ENCODE data around the gene COL21A1. TPM values are rescaled to one million over a fixed set of nuclear protein-coding genes. Genes with fewer than 3 reads are reported as not detected.
"Not testable (repeated sequence)": the region's sequence is repeated elsewhere in the genome, so short reads cannot be mapped to it uniquely, and the experiment has no call there.

Gene COL21A1
- total and polyA plus RNA-seq, 11 donors = 21.7 to 110 (median 49.1) TPM

- H3K9me3 ChIP-seq = peaks cover 0 to 34% (median 5%) of the 10 kb centered on the region in 12 donors
- TF ChIP-seq CTCF (IDR thresholded peaks at IDR 0.05) = no peak
- no peak for TF ChIP-seq POLR2A (IDR thresholded peaks at IDR 0.05)
- no peak for DNase-seq
- intact Hi-C loops (cut with DNase I) = no loop called here
- H3K27ac ChIP-seq = no peak overlapping the region
- WGBS, 4 donors = 91 to 96% (median 93%) methylated on average over 2 of the region's 2 CpGs
- no peaks in the 10 kb centered on the region for H3K27me3 ChIP-seq
- no peak for ATAC-seq
- H3K4me3 ChIP-seq = no peak overlapping the region
- no peaks in the 10 kb centered on the region for H3K4me1 ChIP-seq
- H3K36me3 ChIP-seq = no peaks in the 10 kb centered on the region
Observed at GRCh38 chr6:56268266-56268665, 20.9 kb upstream of the COL21A1 start.

- Histone ChIP-seq H3K4me1 (no peaks in the 10 kb centered on the region), H3K9me3 (peaks cover 0 to 24% (median 0%) of the 10 kb centered on the region in 12 donors), H3K27me3 (no peaks in the 10 kb centered on the region), H3K27ac (no peak overlapping the region), H3K4me3 (no peak overlapping the region), H3K36me3 (no peaks in the 10 kb centered on the region)
- TF ChIP-seq POLR2A (IDR thresholded peaks at IDR 0.05) (no peak), CTCF (IDR thresholded peaks at IDR 0.05) (no peak)
- WGBS, 4 donors = 49 to 59% (median 55%) methylated on average over 3 of the region's 3 CpGs
- intact Hi-C loops (cut with DNase I) = no loop called here
- ATAC-seq (no peak), DNase-seq (no peak)
Observed at GRCh38 chr6:56266011-56266410, 18.6 kb upstream of the COL21A1 start.

- Histone ChIP-seq H3K4me1 (no peaks in the 10 kb centered on the region), H3K27me3 (no peaks in the 10 kb centered on the region), H3K9me3 (peaks cover 0 to 6% (median 0%) of the 10 kb centered on the region in 12 donors), H3K4me3 (no peak overlapping the region), H3K36me3 (no peaks in the 10 kb centered on the region), H3K27ac (no peak overlapping the region)
- intact Hi-C loops (cut with DNase I) = no loop called here
- ATAC-seq = no peak
- DNase-seq = no peak
- 68 to 71% (median 71%) methylated on average over 5 of the region's 5 CpGs for WGBS, 4 donors
- TF ChIP-seq POLR2A (IDR thresholded peaks at IDR 0.05) (no peak), CTCF (IDR thresholded peaks at IDR 0.05) (no peak)
Observed at GRCh38 chr6:56263596-56264315, 16.4 kb upstream of the COL21A1 start.

- DNase-seq; H3K27ac ChIP-seq; H3K4me1 ChIP-seq; ATAC-seq; H3K9me3 ChIP-seq; H3K27me3 ChIP-seq; intact Hi-C loops (cut with DNase I); H3K36me3 ChIP-seq; H3K4me3 ChIP-seq: not testable (repeated sequence)
Observed at GRCh38 chr6:56260593-56260992, 13.2 kb upstream of the COL21A1 start.
